NCI-H2081 treated with DMSO at 0.1 percent for 48 hours (cell line): ENCODE measurements around the gene RNLS.

ENCODE experiments used
- DNase-seq: peaks from one replicate; lab custom pipeline; 2025; lab: John Stamatoyannopoulos, UW

Gene RNLS

GRCh38 chr10:88553116-88553752, 29.9 kb downstream of the RNLS start:
- DNase-seq = no peak

- DNase-seq = no peak
Measured at GRCh38 chr10:88551246-88551645, 31.9 kb downstream of the RNLS start.

- no peak for DNase-seq
Measured at GRCh38 chr10:88546497-88546896, 36.6 kb downstream of the RNLS start.

GRCh38 chr10:88545359-88545758, 37.8 kb downstream of the RNLS start:
- no peak for DNase-seq

- no peak for DNase-seq
Measured at GRCh38 chr10:88544140-88544870, 38.8 kb downstream of the RNLS start.

- DNase-seq = no peak
Measured at GRCh38 chr10:88542522-88542921, 40.6 kb downstream of the RNLS start.

- no peak for DNase-seq
Measured at GRCh38 chr10:88541116-88541626, 41.9 kb downstream of the RNLS start.

GRCh38 chr10:88540351-88540750, 42.8 kb downstream of the RNLS start:
- DNase-seq = no peak

- no peak for DNase-seq
Measured at GRCh38 chr10:88538048-88538447, 45.1 kb downstream of the RNLS start.

GRCh38 chr10:88537322-88537721, 45.8 kb downstream of the RNLS start:
- DNase-seq = no peak

- no peak for DNase-seq
Measured at GRCh38 chr10:88536437-88536836, 46.7 kb downstream of the RNLS start.

GRCh38 chr10:88534072-88534665, 48.9 kb downstream of the RNLS start:
- DNase-seq = no peak

- DNase-seq = no peak
Measured at GRCh38 chr10:88531392-88532052, 51.6 kb downstream of the RNLS start.

- DNase-seq = no peak
Measured at GRCh38 chr10:88530629-88531391, 52.3 kb downstream of the RNLS start.

GRCh38 chr10:88530093-88530492, 53.0 kb downstream of the RNLS start:
- DNase-seq = no peak

- no peak for DNase-seq
Measured at GRCh38 chr10:88528806-88529570, 54.1 kb downstream of the RNLS start.

- no peak for DNase-seq
Measured at GRCh38 chr10:88528201-88528600, 54.9 kb downstream of the RNLS start.

GRCh38 chr10:88527245-88527644, 55.9 kb downstream of the RNLS start:
- DNase-seq = no peak

GRCh38 chr10:88526501-88527105, 56.5 kb downstream of the RNLS start:
- DNase-seq = no peak

- no peak for DNase-seq
Measured at GRCh38 chr10:88525371-88526069, 57.6 kb downstream of the RNLS start.
